WTC11 (cell line): ENCODE results near the gene CTNNA2.

Experiments used
- CTCF ChIP-seq: fragments of 200-600 bp; IDR thresholded peaks from 2 replicates; pipeline ENCODE4 v1.8.0; 2022; ENCODE audit warnings: antibody characterized with exemption
- ESRRA ChIP-seq: sonication (generic); formaldehyde crosslinking; IDR thresholded peaks from 2 replicates; pipeline ENCODE4 v1.8.1; 2022; ENCODE audit warnings: mild to moderate bottlenecking, missing genetic modification reagents, borderline replicate concordance
- KAT7 ChIP-seq: sonication (generic); formaldehyde crosslinking; IDR thresholded peaks from 2 replicates; pipeline ENCODE4 v1.8.1; 2023; ENCODE audit warnings: missing genetic modification reagents, mild to moderate bottlenecking, borderline replicate concordance
- NFYB ChIP-seq: sonication (generic); formaldehyde crosslinking; conservative IDR thresholded peaks from 2 replicates; pipeline ENCODE4 v1.8.0; 2022; ENCODE audit warnings: low read depth, missing genetic modification reagents
- NR2C2 ChIP-seq: sonication (generic); formaldehyde crosslinking; IDR thresholded peaks from 2 replicates; pipeline ENCODE4 v1.8.0; 2022; ENCODE audit warnings: mild to moderate bottlenecking, missing genetic modification reagents
- SMAD3 ChIP-seq: sonication (generic); formaldehyde crosslinking; IDR thresholded peaks from 2 replicates; pipeline ENCODE4 v1.8.0; 2022; ENCODE audit warnings: missing genetic modification reagents, mild to moderate bottlenecking, borderline replicate concordance
- TF ChIP-seq, protein P1 (sequence below): sonication (generic); formaldehyde crosslinking; IDR thresholded peaks from 2 replicates; pipeline ENCODE4 v1.8.0; 2022; ENCODE audit warnings: mild to moderate bottlenecking, missing genetic modification reagents
- TF ChIP-seq, protein P2 (sequence below): sonication (generic); formaldehyde crosslinking; conservative IDR thresholded peaks from 2 replicates; pipeline ENCODE4 v1.8.1; 2023; ENCODE audit warnings: mild to moderate bottlenecking, low read depth, missing genetic modification reagents, moderate library complexity
- TF ChIP-seq, protein P3 (sequence below): sonication (generic); formaldehyde crosslinking; IDR thresholded peaks from 2 replicates; pipeline ENCODE4 v1.8.1; 2022; ENCODE audit warnings: mild to moderate bottlenecking, moderate library complexity, missing genetic modification reagents

DNA sequence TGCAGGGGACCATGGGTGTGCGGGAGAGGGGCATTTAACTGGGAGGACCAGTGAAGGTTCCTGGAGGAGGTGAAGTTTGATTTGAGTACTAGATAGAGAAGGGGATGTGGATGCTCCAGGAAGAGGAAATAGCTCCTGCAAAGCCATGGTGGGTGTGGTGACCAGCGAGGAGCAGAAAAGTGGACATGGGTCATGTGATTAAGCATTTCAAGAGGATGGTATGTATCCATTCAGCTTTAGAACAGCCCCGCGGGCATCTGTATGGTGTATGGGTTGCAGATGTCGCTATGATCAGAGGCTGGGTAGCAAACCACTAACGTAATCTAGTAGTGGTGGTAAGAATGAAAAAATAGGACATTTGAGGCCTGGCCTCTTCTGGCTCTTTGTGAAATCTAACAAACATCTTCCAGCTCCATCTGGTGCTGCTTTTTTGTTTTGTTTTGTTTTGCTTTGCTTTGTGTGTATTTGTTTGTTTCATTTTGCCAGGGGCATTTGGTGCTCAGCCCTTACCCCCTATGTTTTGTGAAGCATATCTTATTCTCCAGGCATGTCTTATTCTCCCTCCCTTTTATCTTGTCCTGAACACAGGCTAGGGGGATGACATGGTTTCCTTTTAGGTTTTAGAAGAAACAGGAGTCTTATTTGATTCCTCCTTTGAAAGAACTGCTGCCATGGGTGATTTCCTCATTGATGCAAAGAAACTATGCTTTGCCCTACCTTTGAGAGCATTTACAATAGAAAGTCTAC lies 565.6 kb downstream of the CTNNA2 start:
- no peak for TF ChIP-seq CTCF
- TF ChIP-seq NFYB (CRISPR knock-in tag) = no peak
- TF ChIP-seq KAT7 (CRISPR knock-in tag) = no peak
- TF ChIP-seq, protein P1, sequence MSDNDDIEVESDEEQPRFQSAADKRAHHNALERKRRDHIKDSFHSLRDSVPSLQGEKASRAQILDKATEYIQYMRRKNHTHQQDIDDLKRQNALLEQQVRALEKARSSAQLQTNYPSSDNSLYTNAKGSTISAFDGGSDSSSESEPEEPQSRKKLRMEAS = no peak
- TF ChIP-seq, protein P2, sequence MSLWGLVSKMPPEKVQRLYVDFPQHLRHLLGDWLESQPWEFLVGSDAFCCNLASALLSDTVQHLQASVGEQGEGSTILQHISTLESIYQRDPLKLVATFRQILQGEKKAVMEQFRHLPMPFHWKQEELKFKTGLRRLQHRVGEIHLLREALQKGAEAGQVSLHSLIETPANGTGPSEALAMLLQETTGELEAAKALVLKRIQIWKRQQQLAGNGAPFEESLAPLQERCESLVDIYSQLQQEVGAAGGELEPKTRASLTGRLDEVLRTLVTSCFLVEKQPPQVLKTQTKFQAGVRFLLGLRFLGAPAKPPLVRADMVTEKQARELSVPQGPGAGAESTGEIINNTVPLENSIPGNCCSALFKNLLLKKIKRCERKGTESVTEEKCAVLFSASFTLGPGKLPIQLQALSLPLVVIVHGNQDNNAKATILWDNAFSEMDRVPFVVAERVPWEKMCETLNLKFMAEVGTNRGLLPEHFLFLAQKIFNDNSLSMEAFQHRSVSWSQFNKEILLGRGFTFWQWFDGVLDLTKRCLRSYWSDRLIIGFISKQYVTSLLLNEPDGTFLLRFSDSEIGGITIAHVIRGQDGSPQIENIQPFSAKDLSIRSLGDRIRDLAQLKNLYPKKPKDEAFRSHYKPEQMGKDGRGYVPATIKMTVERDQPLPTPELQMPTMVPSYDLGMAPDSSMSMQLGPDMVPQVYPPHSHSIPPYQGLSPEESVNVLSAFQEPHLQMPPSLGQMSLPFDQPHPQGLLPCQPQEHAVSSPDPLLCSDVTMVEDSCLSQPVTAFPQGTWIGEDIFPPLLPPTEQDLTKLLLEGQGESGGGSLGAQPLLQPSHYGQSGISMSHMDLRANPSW (CRISPR knock-in tag) = no peak
- TF ChIP-seq, protein P3, sequence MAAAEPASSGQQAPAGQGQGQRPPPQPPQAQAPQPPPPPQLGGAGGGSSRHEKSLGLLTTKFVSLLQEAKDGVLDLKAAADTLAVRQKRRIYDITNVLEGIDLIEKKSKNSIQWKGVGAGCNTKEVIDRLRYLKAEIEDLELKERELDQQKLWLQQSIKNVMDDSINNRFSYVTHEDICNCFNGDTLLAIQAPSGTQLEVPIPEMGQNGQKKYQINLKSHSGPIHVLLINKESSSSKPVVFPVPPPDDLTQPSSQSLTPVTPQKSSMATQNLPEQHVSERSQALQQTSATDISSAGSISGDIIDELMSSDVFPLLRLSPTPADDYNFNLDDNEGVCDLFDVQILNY = no peak
- no peak for TF ChIP-seq ESRRA (CRISPR knock-in tag)
- TF ChIP-seq NR2C2 (CRISPR knock-in tag) = no peak
- no peak for TF ChIP-seq SMAD3
